Endodermal cell (in vitro differentiated cells): ENCODE data around the gene DNHD1. TPM values are rescaled to one million over a fixed set of nuclear protein-coding genes. Genes with fewer than 3 reads are reported as not detected.

Source experiments
- DNase-seq: peaks from one replicate; pipeline ENCODE4 v3.0.0-alpha.2; 2017
- H3K27ac ChIP-seq: 2 replicates; pipeline ENCODE4 v1.5.1; 2013; ENCODE audit warnings: mild to moderate bottlenecking, low read depth, low read length, moderate library complexity
- H3K27me3 ChIP-seq: 2 replicates; pipeline ENCODE4 v1.6.1; 2013; ENCODE audit warnings: mild to moderate bottlenecking, low read length, moderate library complexity; ENCODE audit not compliant: insufficient read depth, control insufficient read depth, poor library complexity, severe bottlenecking
- H3K36me3 ChIP-seq: 2 replicates; pipeline ENCODE4 v1.7.0; 2013; ENCODE audit warnings: mild to moderate bottlenecking, low read length, moderate library complexity; ENCODE audit not compliant: control insufficient read depth, insufficient read depth
- H3K4me1 ChIP-seq: one replicate; pipeline ENCODE4 v1.7.0; 2013; ENCODE audit warnings: low read length; ENCODE audit not compliant: control insufficient read depth, insufficient read depth
- H3K4me3 ChIP-seq: 2 replicates; pipeline ENCODE4 v1.5.1; 2013; ENCODE audit warnings: mild to moderate bottlenecking, low read length, moderate library complexity
- H3K9ac ChIP-seq: 2 replicates; pipeline ENCODE4 v1.6.1; 2013; ENCODE audit warnings: mild to moderate bottlenecking, low read length, moderate library complexity; ENCODE audit not compliant: poor library complexity, severe bottlenecking; ENCODE audit errors: extremely low read depth
- H3K9me3 ChIP-seq: 2 replicates; pipeline ENCODE4 v1.6.1; 2013; ENCODE audit warnings: mild to moderate bottlenecking, low read length, moderate library complexity; ENCODE audit not compliant: control insufficient read depth
- H3K27ac Mint-ChIP-seq: 2 replicates; pipeline ENCODE4 v1.8.0; 2020; ENCODE audit warnings: mixed read lengths
- H3K27me3 Mint-ChIP-seq: 2 replicates; pipeline ENCODE4 v1.8.0; 2021; ENCODE audit warnings: mild to moderate bottlenecking, mixed read lengths; ENCODE audit not compliant: insufficient read depth
- H3K36me3 Mint-ChIP-seq: 2 replicates; pipeline ENCODE4 v1.8.0; 2020; ENCODE audit warnings: low read depth, mixed read lengths
- H3K4me1 Mint-ChIP-seq: 2 replicates; pipeline ENCODE4 v1.8.0; 2020; ENCODE audit warnings: mixed read lengths
- H3K4me3 Mint-ChIP-seq: 2 replicates; pipeline ENCODE4 v1.8.0; 2020; ENCODE audit warnings: mild to moderate bottlenecking, moderate library complexity, mixed read lengths
- H3K9me3 Mint-ChIP-seq: 2 replicates; pipeline ENCODE4 v1.8.0; 2020; ENCODE audit warnings: mild to moderate bottlenecking, mixed read lengths
- CTCF ChIP-seq: fragments of 200-600 bp; sonication (generic); conservative IDR thresholded peaks from 2 replicates; pipeline ENCODE4 v1.5.0; 2021; ENCODE audit warnings: antibody characterized with exemption, mild to moderate bottlenecking
- WGBS, 2 experiments: methylation state at CpG; one replicate each; pipeline versions ENCODE4 v1.1.5 to v1.1.7; 2013; ENCODE audit warnings: missing lambda C conversion rate in 2 of 2, mixed read lengths in 1 of 2; ENCODE audit not compliant: insufficient coverage in 1 of 2, insufficient read length in 1 of 2; 5-methylcytosine and 5-hydroxymethylcytosine counted together
- total RNA-seq, 2 donors: library from RNA; stranded (reverse); fragmentation: NEBNext Ultra II Directional in 1 of 2; extraction: Animal tissue kit (Norgen Biotek cat#: 25700) in 1 of 2; gene quantifications; 2 replicates in 1 of 2; 3 replicates in 1 of 2; pipeline ENCODE4 v1.2.1, GENCODE V29; 2021

Gene DNHD1
- total RNA-seq, 2 donors from 2014 or later, result 11.0 to 12.2 TPM

GRCh38 chr11:6539748-6540268, 42.7 kb downstream of the DNHD1 start:
- no peaks in the 10 kb centered on the region for H3K27me3 ChIP-seq
- 97% methylated on average over 10 to 12 of the region's 12 CpGs for WGBS, 2 experiments
- no peaks in the 10 kb centered on the region for H3K4me1 ChIP-seq
- H3K27ac ChIP-seq, result no peak overlapping the region
- no peak overlapping the region for H3K4me3 ChIP-seq
- no peaks in the 10 kb centered on the region for H3K9me3 ChIP-seq
- no peak for DNase-seq
- Mint-ChIP-seq H3K27ac (no peak overlapping the region), H3K9me3 (no peaks in the 10 kb centered on the region), H3K4me3 (no peak overlapping the region), H3K36me3 (no peaks in the 10 kb centered on the region), H3K27me3 (no peaks in the 10 kb centered on the region), H3K4me1 (peaks cover 8% of the 10 kb centered on the region)
- H3K9ac ChIP-seq, result no peak overlapping the region
- no peak for TF ChIP-seq CTCF
- no peaks in the 10 kb centered on the region for H3K36me3 ChIP-seq

- Mint-ChIP-seq H3K27ac (no peak overlapping the region), H3K27me3 (no peaks in the 10 kb centered on the region), H3K4me1 (peaks cover 8% of the 10 kb centered on the region), H3K9me3 (no peaks in the 10 kb centered on the region), H3K4me3 (no peak overlapping the region), H3K36me3 (peaks cover 2% of the 10 kb centered on the region)
- Histone ChIP-seq H3K9ac (no peak overlapping the region), H3K36me3 (no peaks in the 10 kb centered on the region), H3K27ac (no peak overlapping the region), H3K9me3 (no peaks in the 10 kb centered on the region), H3K4me1 (no peaks in the 10 kb centered on the region), H3K27me3 (no peaks in the 10 kb centered on the region), H3K4me3 (no peak overlapping the region)
- TF ChIP-seq CTCF, result no peak
- WGBS, 2 experiments, result 89 to 100% methylated on average over 3 of the region's 4 CpGs
- no peak for DNase-seq
These were observed 44.3 kb downstream of the DNHD1 start for GRCh38 chr11:6541356-6541755.

GRCh38 chr11:6542727-6543126, 45.6 kb downstream of the DNHD1 start:
- Histone ChIP-seq H3K36me3 (no peaks in the 10 kb centered on the region), H3K4me1 (no peaks in the 10 kb centered on the region), H3K4me3 (no peak overlapping the region), H3K27me3 (no peaks in the 10 kb centered on the region), H3K9me3 (no peaks in the 10 kb centered on the region), H3K9ac (no peak overlapping the region), H3K27ac (no peak overlapping the region)
- peaks cover 2% of the 10 kb centered on the region for H3K36me3 Mint-ChIP-seq
- H3K9me3 Mint-ChIP-seq, result no peaks in the 10 kb centered on the region
- no peak overlapping the region for H3K27ac Mint-ChIP-seq
- TF ChIP-seq CTCF, result no peak
- H3K27me3 Mint-ChIP-seq, result no peaks in the 10 kb centered on the region
- DNase-seq, result no peak
- peaks cover 8% of the 10 kb centered on the region for H3K4me1 Mint-ChIP-seq
- no peak overlapping the region for H3K4me3 Mint-ChIP-seq
- 86% methylated on average over 2 of the region's 2 CpGs; no CpG with 5 or more reads in 1 of the 2 experiments for WGBS, 2 experiments
